Measurements from ENCODE around the gene NSMCE4A.
"Not testable (repeated sequence)": the region's sequence is repeated elsewhere in the genome, so short reads cannot be mapped to it uniquely, and the experiment has no call there.

Gene NSMCE4A

DNA sequence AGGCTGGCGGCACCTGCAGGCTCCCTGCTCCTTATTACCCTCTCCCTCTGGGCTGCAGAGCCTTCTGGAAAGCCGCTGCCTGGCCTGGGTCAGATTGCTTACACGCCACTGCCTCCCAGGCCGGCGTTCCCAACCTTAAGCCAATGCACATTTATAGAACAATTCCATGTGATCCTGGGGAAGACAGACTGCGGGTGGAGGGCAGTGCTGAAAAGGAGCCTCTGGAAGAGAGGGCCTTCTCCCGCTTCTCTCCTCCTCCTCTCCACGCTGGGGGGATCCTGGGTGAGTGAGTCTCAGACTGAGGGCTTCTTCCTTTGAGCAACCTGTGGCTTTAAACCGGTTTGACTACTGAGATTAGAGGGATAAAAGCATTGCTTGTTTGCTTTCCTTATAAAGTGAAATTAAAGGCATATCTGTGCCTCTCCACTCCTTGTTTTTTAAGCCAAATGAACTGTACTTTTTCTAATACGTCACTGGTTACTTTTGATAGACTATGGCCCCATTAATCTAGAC is 19.5 kb upstream of the NSMCE4A start:
- in situ Hi-C loops (cut with HindIII; ENCODE audit: low pct_ligation_motif_present, low sequenced_read_pairs): no loop called here
- no peak for DNase-seq
- Histone ChIP-seq H3K4me3 (ENCODE audit: low read depth, low read length) (no peak overlapping the region), H3K36me3 (replicated peaks) (no peaks in the 10 kb centered on the region), H3K27ac (no peak overlapping the region), H3K27me3 (replicated peaks) (no peaks in the 10 kb centered on the region)
- TF ChIP-seq, protein P1, sequence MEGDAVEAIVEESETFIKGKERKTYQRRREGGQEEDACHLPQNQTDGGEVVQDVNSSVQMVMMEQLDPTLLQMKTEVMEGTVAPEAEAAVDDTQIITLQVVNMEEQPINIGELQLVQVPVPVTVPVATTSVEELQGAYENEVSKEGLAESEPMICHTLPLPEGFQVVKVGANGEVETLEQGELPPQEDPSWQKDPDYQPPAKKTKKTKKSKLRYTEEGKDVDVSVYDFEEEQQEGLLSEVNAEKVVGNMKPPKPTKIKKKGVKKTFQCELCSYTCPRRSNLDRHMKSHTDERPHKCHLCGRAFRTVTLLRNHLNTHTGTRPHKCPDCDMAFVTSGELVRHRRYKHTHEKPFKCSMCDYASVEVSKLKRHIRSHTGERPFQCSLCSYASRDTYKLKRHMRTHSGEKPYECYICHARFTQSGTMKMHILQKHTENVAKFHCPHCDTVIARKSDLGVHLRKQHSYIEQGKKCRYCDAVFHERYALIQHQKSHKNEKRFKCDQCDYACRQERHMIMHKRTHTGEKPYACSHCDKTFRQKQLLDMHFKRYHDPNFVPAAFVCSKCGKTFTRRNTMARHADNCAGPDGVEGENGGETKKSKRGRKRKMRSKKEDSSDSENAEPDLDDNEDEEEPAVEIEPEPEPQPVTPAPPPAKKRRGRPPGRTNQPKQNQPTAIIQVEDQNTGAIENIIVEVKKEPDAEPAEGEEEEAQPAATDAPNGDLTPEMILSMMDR (IDR thresholded peaks at IDR 0.05; ENCODE audit: low read depth, low read length, missing control alignments): no peak

DNA sequence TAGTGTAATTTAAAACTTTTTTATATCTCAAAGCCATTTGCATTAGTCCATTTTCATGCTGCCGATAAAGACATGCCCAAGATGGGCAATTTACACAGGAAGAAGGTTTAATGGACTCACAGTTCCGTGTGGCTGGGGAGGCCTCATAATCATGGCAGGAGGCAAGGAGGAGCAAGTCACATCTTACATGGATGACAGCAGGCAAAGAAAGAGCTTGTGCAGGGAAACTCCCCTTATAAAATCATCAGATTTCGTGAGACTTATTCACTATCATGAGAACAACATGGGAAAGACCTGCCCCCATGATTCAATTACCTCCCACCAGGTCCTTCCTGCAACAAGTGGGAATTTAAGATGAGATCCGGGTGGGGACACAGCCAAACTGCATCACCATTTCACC is 16.7 kb upstream of the NSMCE4A start:
- DNase-seq; in situ Hi-C loops (cut with HindIII; ENCODE audit: low pct_ligation_motif_present, low sequenced_read_pairs); H3K4me3 ChIP-seq (ENCODE audit: low read depth, low read length); H3K27me3 ChIP-seq (replicated peaks); H3K27ac ChIP-seq; H3K36me3 ChIP-seq (replicated peaks): not testable (repeated sequence)

DNA sequence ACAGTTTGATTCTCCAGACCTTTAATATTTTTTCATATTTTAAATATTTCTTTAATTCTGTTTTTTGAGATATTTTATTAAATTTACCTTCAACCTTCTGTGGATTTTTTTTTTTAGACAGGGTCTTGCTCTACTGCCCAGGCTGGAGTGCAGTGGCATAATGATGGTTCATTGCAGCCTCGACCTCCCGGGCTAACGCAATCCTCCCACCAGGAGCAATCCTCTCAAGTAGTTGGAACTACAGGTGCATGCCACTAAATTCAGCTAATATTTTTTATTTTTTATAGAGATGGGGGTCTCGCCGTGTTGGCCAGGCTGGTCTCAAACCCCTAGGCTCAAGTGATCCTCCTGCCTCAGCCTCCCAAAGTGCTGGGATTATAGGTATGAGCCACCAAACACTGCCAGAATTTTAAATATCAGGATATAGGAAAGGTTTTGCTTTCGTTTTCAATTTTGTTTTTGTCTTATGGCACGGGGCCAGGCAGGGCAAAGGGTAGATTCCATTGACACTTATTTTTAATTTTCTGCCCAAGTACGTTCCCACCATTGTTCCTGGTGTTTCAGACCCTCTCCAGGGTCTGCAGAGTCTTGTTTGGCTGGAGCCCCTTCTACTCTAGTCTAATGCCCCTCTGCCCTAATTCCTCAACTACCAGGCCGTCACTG is 15.1 kb upstream of the NSMCE4A start:
- H3K4me3 ChIP-seq (ENCODE audit: low read depth, low read length): no peak overlapping the region
- in situ Hi-C loops (cut with HindIII; ENCODE audit: low pct_ligation_motif_present, low sequenced_read_pairs): no loop called here
- H3K27ac ChIP-seq: no peak overlapping the region
- no peaks in the 10 kb centered on the region for H3K36me3 ChIP-seq (replicated peaks)
- DNase-seq: no peak
- TF ChIP-seq, protein P1 (IDR thresholded peaks at IDR 0.05; ENCODE audit: low read depth, low read length, missing control alignments): no peak
- H3K27me3 ChIP-seq (replicated peaks): no peaks in the 10 kb centered on the region

DNA sequence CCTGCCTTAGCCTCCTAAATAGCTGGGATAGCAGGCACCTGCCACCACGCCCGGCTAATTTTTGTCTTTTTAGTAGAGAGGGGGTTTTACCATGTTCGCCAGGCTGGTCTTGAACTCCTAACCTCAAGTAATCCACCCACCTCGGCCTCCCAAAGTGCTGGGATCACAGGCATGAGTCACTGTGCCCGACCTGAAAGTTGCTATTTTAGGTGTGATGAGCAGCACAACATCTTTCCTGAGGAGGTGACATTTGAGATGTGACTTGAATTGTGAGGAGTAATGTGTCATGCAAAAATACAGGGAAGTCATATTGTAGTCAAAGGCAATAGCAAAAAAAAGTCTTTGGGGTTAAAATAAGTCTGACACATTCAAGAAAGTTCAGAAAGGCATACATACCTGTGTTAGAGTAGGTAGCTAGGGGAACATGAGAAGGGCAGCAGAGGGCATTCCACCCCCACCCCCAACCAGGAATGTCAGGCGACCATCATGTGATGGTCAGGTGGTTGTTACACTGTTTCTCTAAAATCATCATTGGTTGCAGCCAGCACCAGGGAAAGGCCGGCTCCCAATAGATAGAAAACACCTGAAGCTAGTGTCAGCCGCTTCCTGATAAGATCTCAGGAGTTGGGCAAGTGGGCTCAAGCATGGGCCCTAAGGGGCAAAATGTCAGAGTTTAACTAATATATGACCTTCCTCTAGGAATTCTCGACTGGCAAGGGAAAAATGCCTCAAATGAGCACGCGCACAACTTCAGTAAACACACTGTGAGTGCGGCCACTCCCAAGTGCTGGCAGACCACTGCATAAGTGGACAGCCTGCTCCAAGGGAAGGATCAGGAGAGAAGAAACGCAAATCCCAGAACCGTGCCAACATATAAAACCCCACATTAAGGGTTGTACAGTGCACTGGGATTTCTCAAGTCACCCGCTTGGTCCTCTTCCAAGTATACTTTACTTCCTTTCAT is 13.6 kb upstream of the NSMCE4A start, which contains the start of gene TACC2:
Gene TACC2 (plus strand): TSS at position 803 of the 964 bp plus-strand sequence. CDS start 32,819 bp downstream, outside the sequence.
- no peaks in the 10 kb centered on the region for H3K36me3 ChIP-seq (replicated peaks)
- H3K27me3 ChIP-seq (replicated peaks): no peaks in the 10 kb centered on the region
- DNase-seq: no peak
- no peak within 1 kb of the TSS for H3K4me3 ChIP-seq (ENCODE audit: low read depth, low read length)
- TF ChIP-seq, protein P1 (IDR thresholded peaks at IDR 0.05; ENCODE audit: low read depth, low read length, missing control alignments): no peak
- in situ Hi-C loops (cut with HindIII; ENCODE audit: low pct_ligation_motif_present, low sequenced_read_pairs): no loop called here
- H3K27ac ChIP-seq: no peak within 1 kb of the TSS

DNA sequence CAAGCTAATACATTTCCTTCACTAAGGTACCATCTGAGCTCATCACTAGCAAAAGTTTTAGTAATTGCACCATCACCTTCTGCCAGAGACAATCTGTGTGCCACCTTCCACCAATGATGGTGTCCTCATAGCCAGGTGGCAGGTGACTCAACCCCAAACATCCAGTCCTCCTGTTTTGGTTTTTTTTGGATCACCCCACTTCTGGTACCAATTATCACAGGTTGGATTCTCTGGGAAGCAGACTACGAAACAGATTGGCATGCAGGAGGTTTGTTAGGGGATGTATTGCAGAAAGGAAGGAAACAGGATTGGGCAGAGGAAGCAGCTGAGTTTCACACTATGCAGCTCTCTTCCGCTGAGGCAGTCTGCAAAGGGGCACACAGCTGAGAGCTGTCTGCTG is 9.4 kb upstream of the NSMCE4A start:
- TF ChIP-seq, protein P1 (IDR thresholded peaks at IDR 0.05; ENCODE audit: low read depth, low read length, missing control alignments): no peak
- Histone ChIP-seq H3K36me3 (replicated peaks) (no peaks in the 10 kb centered on the region), H3K27ac (no peak overlapping the region), H3K27me3 (replicated peaks) (no peaks in the 10 kb centered on the region), H3K4me3 (ENCODE audit: low read depth, low read length) (no peak overlapping the region)
- in situ Hi-C loops (cut with HindIII; ENCODE audit: low pct_ligation_motif_present, low sequenced_read_pairs): no loop called here
- DNase-seq: no peak

DNA sequence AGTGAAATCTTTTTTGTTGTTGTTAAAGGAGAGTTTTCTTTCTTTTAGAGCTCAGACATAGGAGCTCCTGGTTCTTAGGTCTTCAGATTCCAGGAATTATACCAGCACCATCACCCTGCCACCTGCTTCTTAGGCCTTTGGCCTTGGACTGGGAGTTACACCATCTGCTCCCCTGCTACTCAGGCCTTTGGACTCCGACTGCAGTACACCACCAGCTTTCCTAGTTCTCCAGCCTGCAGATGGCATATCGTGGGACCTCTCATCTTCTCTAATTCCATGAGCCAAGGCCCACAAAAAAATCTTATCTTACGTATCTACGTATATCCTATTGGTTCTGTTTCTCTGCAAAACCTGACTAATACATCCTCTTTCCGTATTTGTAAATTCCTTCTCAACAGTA is 8.8 kb upstream of the NSMCE4A start:
- Histone ChIP-seq H3K36me3 (replicated peaks) (no peaks in the 10 kb centered on the region), H3K27me3 (replicated peaks) (no peaks in the 10 kb centered on the region), H3K27ac (no peak overlapping the region), H3K4me3 (ENCODE audit: low read depth, low read length) (no peak overlapping the region)
- in situ Hi-C loops (cut with HindIII; ENCODE audit: low pct_ligation_motif_present, low sequenced_read_pairs): no loop called here
- no peak for DNase-seq
- TF ChIP-seq, protein P1 (IDR thresholded peaks at IDR 0.05; ENCODE audit: low read depth, low read length, missing control alignments): no peak

Data from brain microvascular endothelial cell (primary cell).